NB4 (cell line): ENCODE data around the gene CPNE1.

Experiments
- CTCF ChIP-seq: IDR thresholded peaks from one replicate; pipeline ENCODE4 v1.5.1; 2012; ENCODE audit warnings: low read depth, low read length
- POLR2A ChIP-seq: IDR thresholded peaks from 2 replicates; pipeline ENCODE4 v1.6.1; 2011; ENCODE audit warnings: mild to moderate bottlenecking; ENCODE audit not compliant: insufficient read length; ENCODE audit errors: extremely low read depth
- TF ChIP-seq, protein P1 (sequence below): IDR thresholded peaks from 2 replicates; pipeline ENCODE4 v1.6.1; 2011; ENCODE audit warnings: low read depth, low read length

- TF ChIP-seq CTCF = no peak
- no peak for TF ChIP-seq POLR2A
- TF ChIP-seq, protein P1, sequence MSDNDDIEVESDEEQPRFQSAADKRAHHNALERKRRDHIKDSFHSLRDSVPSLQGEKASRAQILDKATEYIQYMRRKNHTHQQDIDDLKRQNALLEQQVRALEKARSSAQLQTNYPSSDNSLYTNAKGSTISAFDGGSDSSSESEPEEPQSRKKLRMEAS = peak; percentile 37; the same call in 1 of the 2 replicates
Observed at GRCh38 chr20:35673884-35674283, 9.2 kb upstream of the CPNE1 start.
